HG02970 (cell line): ENCODE results near the gene PACS2.
"Not testable (repeated sequence)": the region's sequence is repeated elsewhere in the genome, so short reads cannot be mapped to it uniquely, and the experiment has no call there.

Source experiments
- ATAC-seq: cut with Tn5 transposase; IDR thresholded peaks from one replicate; pipeline ENCODE4 v1.9.1; 2021; ENCODE audit warnings: mild to moderate bottlenecking, moderate library complexity, moderate number of reproducible peaks; ENCODE audit not compliant: unreplicated experiment, low FRiP score

The PACS2 gene

GRCh38 chr14:105313381-105314286 lies 914 bp upstream of the PACS2 start:
- ATAC-seq: no peak

- ATAC-seq: no peak
Measured at GRCh38 chr14:105315211-105315721, 718 bp downstream of the PACS2 start.

GRCh38 chr14:105315941-105316576 lies 1.5 kb downstream of the PACS2 start:
- ATAC-seq: no peak

- no peak for ATAC-seq
Measured at GRCh38 chr14:105316577-105316941, 2.0 kb downstream of the PACS2 start.

- no peak for ATAC-seq
Measured at GRCh38 chr14:105316968-105317510, 2.5 kb downstream of the PACS2 start.

GRCh38 chr14:105317546-105317945 lies 3.0 kb downstream of the PACS2 start:
- ATAC-seq: no peak

- ATAC-seq: no peak
Measured at GRCh38 chr14:105322791-105323556, 8.4 kb downstream of the PACS2 start.

- ATAC-seq: no peak
Measured at GRCh38 chr14:105323663-105324062, 9.1 kb downstream of the PACS2 start.

- no peak for ATAC-seq
Measured at GRCh38 chr14:105324080-105324778, 9.7 kb downstream of the PACS2 start.

- ATAC-seq: no peak
Measured at GRCh38 chr14:105324871-105325270, 10.3 kb downstream of the PACS2 start.

GRCh38 chr14:105325303-105325702 lies 10.8 kb downstream of the PACS2 start:
- ATAC-seq: no peak

GRCh38 chr14:105325716-105326567 lies 11.4 kb downstream of the PACS2 start:
- ATAC-seq: no peak

GRCh38 chr14:105326568-105326867 lies 12.0 kb downstream of the PACS2 start:
- no peak for ATAC-seq

- no peak for ATAC-seq
Measured at GRCh38 chr14:105326891-105327694, 12.5 kb downstream of the PACS2 start.

- ATAC-seq: not testable (repeated sequence)
Measured at GRCh38 chr14:105327695-105328045, 13.1 kb downstream of the PACS2 start.

GRCh38 chr14:105328070-105328677 lies 13.6 kb downstream of the PACS2 start:
- no peak for ATAC-seq

- ATAC-seq: no peak
Measured at GRCh38 chr14:105328678-105329390, 14.3 kb downstream of the PACS2 start.
